Measurements from ENCODE around the gene BRSK2.

BRSK2 gene

GRCh38 chr11:1496091-1496760 is 106.5 kb downstream of the BRSK2 start:
- TF ChIP-seq TAF1 (IDR thresholded peaks at IDR 0.05; ENCODE audit: low read depth) (no peak), NFIC (IDR thresholded peaks at IDR 0.05) (no peak), CEBPB (IDR thresholded peaks at IDR 0.05) (no peak), CREB1 (IDR thresholded peaks at IDR 0.05; ENCODE audit: low read depth) (no peak), YY1 (IDR thresholded peaks at IDR 0.05; ENCODE audit: low read depth) (no peak), EGR1 (IDR thresholded peaks at IDR 0.05) (no peak), FOXM1 (IDR thresholded peaks at IDR 0.05; ENCODE audit: borderline replicate concordance, low read depth) (no peak), MAX (IDR thresholded peaks at IDR 0.05) (no peak), RAD21 (IDR thresholded peaks at IDR 0.05; ENCODE audit: low read depth) (no peak), EP300 (IDR thresholded peaks at IDR 0.05; ENCODE audit: borderline replicate concordance) (no peak), ZBTB7A (IDR thresholded peaks at IDR 0.05; ENCODE audit: low read depth) (no peak), TCF12 (IDR thresholded peaks at IDR 0.05; ENCODE audit: low read depth) (no peak), TEAD4 (IDR thresholded peaks at IDR 0.05) (no peak), USF1 (IDR thresholded peaks at IDR 0.05) (no peak), REST (IDR thresholded peaks at IDR 0.05; ENCODE audit: low read depth) (no peak)

- TF ChIP-seq FOXM1 (IDR thresholded peaks at IDR 0.05; ENCODE audit: borderline replicate concordance, low read depth) (no peak), EP300 (IDR thresholded peaks at IDR 0.05; ENCODE audit: borderline replicate concordance) (no peak), CREB1 (IDR thresholded peaks at IDR 0.05; ENCODE audit: low read depth) (no peak), TCF12 (IDR thresholded peaks at IDR 0.05; ENCODE audit: low read depth) (no peak), TAF1 (IDR thresholded peaks at IDR 0.05; ENCODE audit: low read depth) (no peak), EGR1 (IDR thresholded peaks at IDR 0.05) (no peak), TEAD4 (IDR thresholded peaks at IDR 0.05) (no peak), USF1 (IDR thresholded peaks at IDR 0.05) (no peak), NFIC (IDR thresholded peaks at IDR 0.05) (no peak), MAX (IDR thresholded peaks at IDR 0.05) (no peak), CEBPB (IDR thresholded peaks at IDR 0.05) (no peak), ZBTB7A (IDR thresholded peaks at IDR 0.05; ENCODE audit: low read depth) (no peak), YY1 (IDR thresholded peaks at IDR 0.05; ENCODE audit: low read depth) (no peak), RAD21 (IDR thresholded peaks at IDR 0.05; ENCODE audit: low read depth) (no peak), REST (IDR thresholded peaks at IDR 0.05; ENCODE audit: low read depth) (no peak)
These were observed 107.0 kb downstream of the BRSK2 start for GRCh38 chr11:1496761-1497095.

GRCh38 chr11:1497600-1497999 is 107.9 kb downstream of the BRSK2 start:
- no peak for TF ChIP-seq TEAD4 (IDR thresholded peaks at IDR 0.05)
- no peak for TF ChIP-seq TAF1 (IDR thresholded peaks at IDR 0.05; ENCODE audit: low read depth)
- TF ChIP-seq ZBTB7A (IDR thresholded peaks at IDR 0.05; ENCODE audit: low read depth): no peak
- no peak for TF ChIP-seq USF1 (IDR thresholded peaks at IDR 0.05)
- no peak for TF ChIP-seq TCF12 (IDR thresholded peaks at IDR 0.05; ENCODE audit: low read depth)
- no peak for TF ChIP-seq RAD21 (IDR thresholded peaks at IDR 0.05; ENCODE audit: low read depth)
- no peak for TF ChIP-seq REST (IDR thresholded peaks at IDR 0.05; ENCODE audit: low read depth)
- no peak for TF ChIP-seq NFIC (IDR thresholded peaks at IDR 0.05)
- no peak for TF ChIP-seq CEBPB (IDR thresholded peaks at IDR 0.05)
- no peak for TF ChIP-seq FOXM1 (IDR thresholded peaks at IDR 0.05; ENCODE audit: borderline replicate concordance, low read depth)
- no peak for TF ChIP-seq YY1 (IDR thresholded peaks at IDR 0.05; ENCODE audit: low read depth)
- no peak for TF ChIP-seq EP300 (IDR thresholded peaks at IDR 0.05; ENCODE audit: borderline replicate concordance)
- no peak for TF ChIP-seq MAX (IDR thresholded peaks at IDR 0.05)
- TF ChIP-seq EGR1 (IDR thresholded peaks at IDR 0.05): no peak
- TF ChIP-seq CREB1 (IDR thresholded peaks at IDR 0.05; ENCODE audit: low read depth): no peak
